NCI-H2227 (cell line): ENCODE measurements around the gene SMC1B.

Experiments used
- DNase-seq: peaks from one replicate; lab custom pipeline; 2025; ENCODE audit not compliant: unreplicated experiment; lab: John Stamatoyannopoulos, UW

Gene SMC1B

DNA sequence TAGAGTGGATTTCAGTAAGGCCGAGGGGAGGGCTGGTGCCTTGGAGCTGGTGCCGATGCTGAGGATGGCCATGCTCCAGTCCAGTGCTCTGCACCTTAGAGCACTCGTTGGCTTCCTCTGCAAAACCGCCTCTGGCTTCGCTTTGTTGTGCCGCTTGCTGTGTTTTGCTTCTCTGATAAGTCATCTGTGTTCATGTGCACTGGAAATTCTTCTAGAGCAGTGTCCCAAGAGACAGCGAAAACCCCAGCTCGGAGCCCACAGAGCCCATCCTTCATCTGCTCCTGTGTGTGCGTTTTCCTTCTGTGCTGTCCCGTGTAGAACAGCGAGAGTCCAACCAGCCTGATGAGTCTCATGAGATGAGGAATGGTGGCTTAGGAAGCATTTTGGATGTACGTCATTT lies 91.6 kb downstream of the SMC1B start:
- no peak for DNase-seq

DNA sequence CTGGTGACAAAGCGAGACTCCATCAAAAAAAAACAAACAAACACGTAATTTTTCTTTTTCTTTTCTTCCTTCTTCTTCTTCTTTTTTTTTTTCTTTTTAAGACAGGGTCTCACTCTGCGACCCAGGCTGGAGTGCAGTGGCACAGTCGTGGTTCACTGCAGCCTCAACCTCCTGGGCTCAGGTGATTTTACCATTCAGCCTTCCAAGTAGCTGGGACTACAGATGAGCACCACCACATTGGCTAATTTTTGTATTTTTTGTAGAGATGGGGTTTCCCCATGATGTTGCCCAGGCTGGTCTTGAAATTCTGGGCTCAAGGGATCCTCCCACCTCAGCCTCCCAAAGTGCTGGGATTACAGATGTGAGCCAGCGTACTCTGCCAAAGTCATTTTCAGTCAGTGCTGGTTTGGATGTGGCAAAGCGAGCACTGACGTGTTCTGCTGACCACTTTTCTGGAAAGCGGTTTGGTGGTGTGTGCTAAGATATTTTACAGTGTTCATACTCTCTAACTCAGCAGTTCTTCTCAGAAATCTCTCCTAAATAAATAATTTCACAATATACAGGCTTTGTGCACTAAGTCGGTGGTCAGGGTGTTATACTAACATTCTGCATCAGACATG lies 92.9 kb downstream of the SMC1B start:
- no peak for DNase-seq

DNA sequence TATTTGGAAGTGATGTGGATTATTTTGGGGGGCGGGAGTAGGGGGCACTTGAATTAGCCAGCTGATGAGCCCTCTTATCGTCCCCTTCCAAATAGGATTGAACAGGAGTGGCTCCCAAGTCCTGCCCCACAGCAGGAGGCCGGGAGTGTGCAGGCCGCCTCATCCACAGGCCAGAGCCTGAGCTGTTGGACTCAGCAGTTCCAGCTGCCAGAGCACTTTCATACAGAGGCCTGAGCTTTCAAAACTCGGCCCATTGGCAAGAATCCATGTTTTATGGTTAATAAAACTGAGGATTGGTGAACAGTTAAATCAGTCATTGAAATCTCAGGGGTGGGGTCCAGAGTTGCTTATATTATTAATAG lies 94.1 kb downstream of the SMC1B start:
- DNase-seq, result no peak

DNA sequence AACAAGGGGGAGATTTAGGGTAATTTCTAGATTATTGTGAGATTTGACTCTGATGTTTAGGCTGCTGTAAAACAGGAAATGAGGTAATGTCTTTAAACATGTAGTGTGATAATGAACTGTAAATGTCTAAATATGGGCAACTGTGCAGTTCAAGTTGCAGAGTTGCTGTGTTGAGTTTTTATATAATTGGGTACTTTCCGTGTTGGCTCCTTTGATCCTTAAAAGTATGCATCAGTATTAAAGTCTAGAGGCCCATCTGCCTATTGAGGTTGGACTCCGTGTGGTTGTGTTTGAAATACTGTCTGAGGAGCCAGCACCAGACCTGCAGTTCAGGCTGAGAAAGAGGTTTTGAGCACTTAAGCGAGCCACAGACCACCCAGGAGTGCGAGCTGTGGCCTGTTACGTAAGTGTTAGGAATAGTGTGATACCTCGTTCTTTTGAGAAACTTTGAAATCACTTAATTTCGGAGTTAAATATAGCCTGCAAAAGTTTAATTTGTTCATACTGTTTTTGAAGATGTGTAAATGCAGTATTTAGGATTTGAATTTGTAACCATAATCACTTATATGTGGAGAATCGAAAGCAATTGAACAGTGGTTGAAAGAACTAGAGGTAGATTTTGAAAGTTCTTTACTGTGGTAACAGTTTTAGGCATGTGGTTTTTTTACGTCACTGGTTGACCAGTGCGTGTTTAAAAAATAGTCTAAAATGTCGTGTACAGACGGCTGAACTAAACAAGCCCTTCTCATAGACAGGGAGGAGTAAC lies 94.7 kb downstream of the SMC1B start:
- no peak for DNase-seq

DNA sequence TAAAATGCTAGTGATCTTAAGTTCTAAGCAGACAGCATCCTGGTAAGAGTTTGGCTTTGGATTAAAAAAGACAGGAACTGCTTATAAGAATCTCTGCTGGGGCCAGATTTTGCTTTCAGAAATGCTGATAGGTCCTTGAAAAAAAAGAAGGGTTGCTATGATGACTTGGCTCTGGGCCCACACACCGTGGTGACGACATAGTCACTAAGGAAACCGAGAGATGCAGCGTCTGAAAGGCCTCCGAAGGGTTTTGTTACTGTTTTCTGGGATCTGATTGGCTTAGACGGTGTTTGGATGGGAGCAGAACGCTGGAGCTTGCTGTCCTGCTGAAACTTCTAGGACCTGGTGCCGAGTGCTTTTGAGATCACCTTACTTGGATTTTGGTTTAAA lies 95.2 kb downstream of the SMC1B start:
- peak; percentile 76 for DNase-seq

DNA sequence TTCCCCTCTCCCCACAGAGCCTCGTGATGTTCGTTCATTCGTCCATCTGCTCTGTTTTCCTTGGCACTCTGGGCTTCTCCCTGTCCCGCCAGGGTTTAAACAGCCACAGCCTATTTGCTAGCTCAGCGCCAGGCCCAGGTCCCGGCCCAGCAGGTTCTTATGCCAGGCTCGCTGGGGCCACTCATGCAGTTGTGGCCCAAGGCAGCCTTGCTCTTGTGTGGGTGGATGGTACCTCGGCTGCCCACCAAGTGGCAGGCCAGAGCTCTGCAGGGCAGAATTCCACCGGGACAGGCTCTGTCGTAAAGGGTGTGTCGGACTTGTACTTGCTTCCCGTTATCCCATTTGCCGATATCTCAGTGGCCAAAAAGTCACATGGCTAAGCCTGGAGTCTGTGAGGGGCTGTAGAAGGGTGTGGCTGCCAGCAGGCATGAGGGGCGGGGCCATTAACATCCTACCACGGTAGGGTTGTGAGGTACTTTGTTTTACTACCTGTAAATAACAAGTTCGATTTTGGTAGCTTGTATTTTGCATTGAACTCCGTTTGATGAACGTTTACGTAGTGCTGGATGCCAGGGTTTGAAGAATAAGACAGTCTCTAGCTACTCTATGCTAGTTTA lies 95.7 kb downstream of the SMC1B start:
- DNase-seq, result peak; percentile 20

DNA sequence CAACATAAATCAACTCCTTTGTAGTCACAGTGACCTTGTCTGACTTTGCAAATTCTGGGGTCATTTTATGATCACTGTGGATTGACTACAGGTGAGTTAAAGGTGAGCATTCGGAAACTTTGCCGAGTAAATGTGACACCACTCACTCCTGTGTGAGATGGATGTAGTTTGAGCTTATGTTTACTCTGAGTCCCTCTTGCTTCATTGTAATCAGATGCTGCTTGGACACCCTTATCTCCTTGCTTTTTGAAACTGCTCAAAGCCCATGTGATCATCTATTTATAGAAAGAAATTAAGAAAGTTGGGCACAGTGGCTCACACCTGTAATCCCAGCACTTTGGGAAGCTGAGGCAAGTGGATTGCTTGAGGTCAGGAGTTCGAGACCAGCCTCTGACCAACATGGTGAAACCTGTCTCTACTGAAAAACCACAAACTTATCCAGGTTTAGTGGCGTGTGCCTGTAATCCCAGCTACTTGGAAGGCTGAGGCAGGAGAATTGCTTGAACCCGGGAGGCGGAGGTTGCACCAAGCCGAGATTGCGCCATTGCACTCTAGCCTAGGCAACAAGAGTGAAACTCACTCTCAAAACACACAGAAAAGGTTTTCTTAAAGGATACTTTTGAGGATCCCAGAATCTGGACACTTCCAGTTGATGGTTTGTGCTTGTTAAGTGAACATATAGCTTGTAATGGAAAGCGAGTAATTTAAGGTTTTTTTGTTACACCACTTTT lies 96.4 kb downstream of the SMC1B start:
- DNase-seq, result no peak

DNA sequence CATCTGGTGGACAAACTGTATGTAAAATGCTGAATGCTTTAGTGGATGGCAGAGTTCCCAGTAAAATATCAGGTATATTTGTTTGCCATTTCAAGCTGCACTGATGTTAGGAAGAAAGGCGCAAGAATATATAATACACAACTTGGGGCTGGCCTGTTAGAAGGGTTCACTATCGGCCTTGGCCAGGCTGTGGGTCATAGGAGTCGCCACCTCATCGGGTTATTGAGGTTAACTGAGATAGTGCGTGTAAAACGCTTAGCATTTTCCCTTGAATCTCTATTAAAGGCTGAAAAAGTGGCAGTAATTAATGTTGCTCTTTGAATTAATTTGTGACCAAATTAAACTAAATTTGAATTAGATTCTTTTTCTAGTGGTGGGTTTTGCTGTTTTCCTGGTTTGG lies 98.6 kb downstream of the SMC1B start:
- no peak for DNase-seq

DNA sequence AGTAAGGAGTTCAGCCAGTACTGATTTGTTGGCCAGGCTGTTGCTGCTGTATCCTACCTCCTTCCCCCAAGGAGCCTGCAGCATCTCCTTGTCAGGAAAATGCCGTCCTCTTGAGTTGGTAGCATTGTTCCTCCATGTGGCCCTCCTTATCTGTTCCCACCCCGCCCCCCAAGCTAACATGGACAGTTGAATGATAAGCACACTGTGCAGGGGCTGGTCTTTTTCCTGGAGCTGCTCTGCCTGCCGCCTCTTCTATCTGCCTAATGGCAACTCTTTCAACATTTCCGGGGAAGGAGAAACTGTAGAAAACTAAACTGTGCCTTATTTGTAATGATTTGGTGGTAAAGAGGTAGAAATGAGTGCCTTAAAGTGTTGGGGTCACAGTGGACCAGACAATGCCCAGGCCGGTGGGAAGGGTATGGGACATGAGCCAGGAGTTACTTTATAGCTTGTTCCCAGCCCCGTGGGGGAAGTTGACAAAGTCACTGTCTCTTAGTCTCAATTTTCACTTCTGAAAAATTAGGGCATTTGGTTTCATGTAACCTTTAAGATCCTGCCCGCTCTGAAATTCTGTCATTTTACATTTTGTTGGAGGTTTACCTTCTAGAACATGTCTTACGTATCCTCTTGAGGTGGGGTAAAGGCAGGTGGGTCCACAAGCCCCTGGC lies 99.2 kb downstream of the SMC1B start:
- DNase-seq, result no peak

DNA sequence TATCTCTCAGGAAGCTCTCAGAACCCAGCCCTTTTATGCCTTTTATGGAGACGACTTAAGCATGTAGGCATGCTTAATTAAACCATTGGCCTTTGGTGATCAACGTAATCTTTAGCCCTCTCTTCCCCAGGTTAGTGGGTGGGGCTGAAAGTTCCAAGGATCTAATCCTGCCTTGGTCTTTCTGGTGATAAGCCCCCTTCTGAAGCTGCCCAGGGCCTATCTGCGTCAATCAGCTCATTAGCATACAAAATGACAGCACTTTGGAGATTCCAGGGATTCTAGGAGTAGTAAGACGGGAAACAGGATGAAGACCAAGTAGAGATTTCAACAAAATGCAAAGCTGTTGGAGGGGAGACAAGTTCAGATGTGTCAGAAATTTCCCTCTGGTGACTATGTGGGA lies 100.5 kb downstream of the SMC1B start:
- DNase-seq, result no peak

DNA sequence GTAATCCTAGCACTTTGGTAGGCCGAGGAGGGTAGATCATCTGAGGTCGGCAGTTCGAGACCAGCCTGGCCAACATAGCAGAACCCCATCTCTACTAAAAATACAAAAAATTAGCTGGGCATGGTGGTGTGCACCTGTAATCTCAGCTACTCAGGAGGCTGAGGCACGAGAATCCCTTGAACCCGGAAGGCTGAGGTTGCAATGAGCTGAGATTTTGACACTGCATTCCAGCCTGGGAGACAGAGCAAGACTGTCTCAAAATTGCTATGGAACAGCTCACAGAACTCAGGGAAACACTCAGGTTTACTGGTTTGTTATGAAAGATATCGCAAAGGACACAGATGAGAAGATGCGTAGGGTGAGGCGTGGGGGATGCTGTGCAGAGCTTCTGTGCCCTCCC lies 101.0 kb downstream of the SMC1B start:
- no peak for DNase-seq

DNA sequence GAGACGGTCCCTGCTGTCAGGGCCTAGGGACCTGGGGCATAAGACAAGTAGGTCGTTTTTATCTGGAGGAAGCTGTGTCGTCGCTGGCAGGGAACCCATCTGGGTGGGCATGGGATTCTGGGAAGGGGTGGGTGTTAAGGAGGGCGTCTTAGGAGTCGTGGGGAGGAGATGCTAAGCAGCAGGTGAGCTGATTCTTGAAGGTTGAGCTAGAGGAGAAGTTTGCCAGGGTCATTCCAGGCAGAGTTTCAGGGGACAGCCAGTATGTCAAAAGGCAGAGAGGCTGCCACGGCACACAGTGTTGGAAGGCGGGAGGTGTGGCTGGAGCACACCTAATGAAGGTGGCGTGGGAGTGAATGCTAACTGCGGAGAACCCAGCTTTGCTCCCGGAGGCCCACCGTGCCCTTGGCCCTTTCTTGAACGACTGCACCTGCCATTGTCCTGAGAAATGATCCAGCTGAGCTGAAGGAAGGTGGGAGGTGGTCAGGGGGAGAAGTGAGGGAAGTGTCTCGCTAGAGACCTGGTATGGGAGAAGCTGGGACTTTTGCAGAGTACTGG lies 102.3 kb downstream of the SMC1B start:
- DNase-seq, result no peak

DNA sequence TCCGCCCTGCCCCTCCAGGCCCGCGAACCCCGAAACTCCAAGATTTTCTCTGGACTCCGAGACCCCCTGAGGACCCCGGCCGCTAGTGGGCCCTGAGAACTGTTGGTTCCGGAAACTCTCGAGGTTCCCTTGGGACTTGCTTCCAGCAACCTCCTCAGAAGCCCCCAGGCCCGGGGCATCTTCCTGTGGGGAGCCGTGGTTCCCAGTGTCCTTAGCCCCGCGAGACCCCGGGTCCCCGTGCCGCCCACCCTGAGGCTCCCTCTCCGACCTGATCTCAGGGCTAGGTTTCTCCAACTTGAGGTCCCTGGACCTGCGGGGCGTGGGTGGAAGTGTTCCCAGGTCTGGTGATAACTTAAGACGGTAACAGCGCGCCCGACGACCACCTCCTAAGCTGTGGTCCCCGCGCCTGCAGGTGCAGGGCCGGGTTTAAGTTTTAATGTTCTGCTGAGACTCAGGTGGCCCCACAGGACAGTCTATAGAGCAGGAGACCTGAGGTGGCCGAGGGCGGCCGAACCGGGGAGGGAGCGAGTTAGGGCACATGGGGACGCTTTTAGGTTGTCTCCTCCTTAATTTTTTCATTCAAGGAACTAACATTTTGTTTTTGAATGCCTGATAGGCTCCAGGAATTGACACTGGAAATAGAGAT lies 102.9 kb downstream of the SMC1B start:
- no peak for DNase-seq

DNA sequence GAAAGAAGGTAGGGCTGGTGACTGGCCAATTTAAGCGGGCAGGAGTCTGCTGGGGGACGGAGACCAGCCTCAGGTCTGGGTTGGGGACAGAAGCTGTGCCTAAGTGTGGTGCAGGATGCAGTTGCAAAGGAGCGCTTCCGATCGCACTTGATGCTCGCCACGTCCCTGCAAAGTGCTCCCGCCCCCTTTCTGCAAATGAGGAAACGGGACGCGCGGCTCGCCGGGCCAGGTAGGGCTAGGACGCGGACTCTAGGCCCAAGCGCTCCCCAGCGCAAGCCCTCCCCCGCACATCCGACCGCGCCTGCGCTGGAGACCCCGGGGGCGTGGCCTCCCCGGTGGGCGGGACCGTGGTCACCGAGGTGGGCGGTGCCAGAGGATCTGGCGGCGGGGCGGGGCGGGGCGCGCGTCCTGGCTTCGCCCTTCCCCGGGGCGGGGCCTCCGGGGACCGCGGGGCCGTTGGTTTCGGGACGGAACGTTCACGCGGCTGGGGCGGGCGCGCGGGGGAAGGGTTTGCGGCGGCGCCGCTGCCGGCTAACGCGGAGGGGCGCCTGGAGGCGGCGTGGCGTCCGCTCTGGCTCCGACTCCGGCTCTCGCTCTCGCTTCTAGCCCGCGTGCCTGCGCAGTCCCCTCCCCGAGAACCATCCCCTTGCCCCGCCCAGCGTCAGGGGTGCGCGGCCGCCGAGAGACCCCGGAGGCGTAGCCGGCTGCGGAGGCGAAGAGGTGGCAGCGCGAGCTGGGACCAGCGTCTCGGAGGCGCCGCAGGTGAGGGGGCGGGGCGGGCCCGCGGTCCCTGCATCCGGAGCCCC lies 103.8 kb downstream of the SMC1B start, which contains the start of gene FAM118A:
FAM118A (plus strand) TSS at position 513 of the 806 bp plus-strand sequence. CDS start 12,446 bp downstream, outside the sequence.
- DNase-seq, result peak; percentile 93

DNA sequence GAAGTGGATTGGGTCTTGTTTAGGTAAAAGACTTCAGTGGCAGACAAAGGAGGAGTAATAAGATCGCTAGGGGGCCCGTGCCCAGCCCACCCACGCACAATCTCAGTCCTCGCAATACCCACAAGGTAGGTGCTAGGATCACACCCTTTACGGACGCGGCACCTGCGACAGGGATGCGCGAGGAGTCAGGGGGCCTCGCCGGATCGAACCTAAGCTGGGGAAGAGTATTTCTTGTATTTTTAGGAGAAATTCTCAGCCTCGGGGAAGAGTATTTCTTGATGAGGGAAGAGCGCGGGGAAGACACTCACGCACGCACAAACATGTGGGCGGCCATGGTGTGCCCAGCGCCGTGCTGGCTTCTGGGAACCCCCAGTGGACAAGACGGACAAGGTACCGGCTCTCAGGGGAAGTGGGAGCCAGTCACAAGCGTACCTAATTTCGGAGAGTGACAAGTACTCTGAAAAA lies 104.4 kb downstream of the SMC1B start:
- DNase-seq, result no peak

DNA sequence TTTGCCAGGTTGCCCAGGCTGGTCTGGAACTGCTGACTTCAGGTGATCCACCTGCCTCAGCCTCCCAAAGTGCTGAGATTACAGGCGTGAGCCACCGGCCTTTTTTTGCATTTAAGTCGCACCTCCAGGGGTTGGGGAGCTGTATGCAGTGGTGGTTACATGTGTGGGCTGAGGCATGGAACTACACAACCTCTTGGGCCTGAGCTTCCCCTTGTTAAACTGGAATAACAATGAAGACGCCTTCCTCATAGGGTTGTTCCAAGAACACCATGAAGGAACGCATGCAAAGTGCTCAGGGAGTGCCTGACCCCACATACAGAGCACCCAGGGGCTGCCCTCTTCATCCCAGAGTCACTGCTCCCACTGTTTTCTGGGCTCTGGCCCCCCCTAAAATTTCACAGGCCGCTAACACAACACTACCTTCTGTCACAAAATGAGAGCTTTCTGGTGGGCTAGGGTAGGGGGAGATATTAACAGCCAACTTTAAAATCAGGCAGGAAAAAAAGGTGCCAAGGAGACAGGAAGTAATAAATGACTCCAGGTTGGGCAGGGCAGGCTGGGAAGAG lies 104.9 kb downstream of the SMC1B start:
- DNase-seq, result no peak

DNA sequence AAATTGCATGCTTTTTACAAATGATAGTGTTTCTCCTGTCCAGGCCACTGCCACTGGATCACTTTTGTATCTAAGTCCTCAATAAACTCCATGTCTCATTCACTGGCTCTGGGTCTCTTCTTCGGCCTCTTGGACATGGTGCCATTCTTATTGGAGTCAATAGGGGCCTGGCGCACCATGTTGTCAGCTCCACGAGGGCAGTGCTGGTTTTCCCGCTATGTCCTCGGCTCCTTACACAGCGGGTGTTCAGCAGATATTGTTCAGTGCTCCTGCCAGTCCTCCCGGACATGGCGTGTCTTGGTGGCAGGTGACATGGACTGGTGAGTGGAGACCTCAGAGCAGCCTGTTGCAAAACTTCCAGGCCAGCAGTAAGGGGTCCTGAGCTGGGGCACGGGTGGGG lies 107.3 kb downstream of the SMC1B start:
- no peak for DNase-seq

DNA sequence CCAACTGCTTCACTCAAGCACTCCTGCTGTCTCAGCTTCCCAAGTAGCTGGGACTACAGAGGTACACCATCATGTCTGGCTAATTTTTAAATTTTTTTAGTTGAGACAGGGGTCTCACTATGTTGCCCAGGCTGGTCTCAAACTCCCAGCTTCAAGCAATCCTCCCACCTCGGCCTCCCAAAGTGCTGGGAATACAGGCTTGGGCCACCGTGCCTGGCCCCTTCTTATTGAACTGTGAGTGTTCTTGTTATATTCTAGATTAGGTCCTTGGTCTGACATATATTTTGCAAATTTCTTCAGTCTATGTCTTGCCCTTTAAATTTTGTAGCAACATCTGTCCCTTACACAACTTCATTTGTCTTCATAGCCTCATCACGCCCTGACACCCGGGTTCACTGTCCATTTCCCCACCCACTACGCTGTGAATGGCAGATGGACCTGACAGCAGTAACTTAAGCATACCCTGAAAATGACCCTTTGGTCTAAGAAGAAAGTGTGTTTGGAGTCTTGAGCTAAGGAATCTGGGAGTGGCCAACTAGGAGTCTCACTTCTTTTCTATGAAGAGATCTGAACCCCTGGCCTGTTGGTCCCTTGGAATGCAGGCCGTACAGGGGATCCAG lies 107.8 kb downstream of the SMC1B start:
- no peak for DNase-seq

DNA sequence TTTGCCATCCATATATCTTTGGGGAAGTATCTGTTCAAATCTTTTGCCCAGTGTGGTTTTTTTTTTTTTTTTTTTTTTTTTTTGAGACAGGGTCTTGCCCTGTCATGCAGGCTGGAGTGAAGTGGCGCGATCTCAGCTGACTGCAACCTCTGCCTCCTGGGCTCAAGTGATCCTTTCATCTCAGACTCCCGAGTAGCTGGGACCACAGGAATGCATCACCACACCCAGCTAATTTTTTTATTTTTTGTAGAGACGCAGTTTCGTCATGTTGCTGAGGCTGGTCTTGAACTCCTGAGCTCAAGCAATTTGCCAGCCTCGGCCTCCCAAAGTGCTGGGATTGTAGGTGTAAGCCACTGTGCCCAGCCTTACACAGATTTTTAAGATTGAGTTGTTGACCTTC lies 108.4 kb downstream of the SMC1B start:
- DNase-seq, result no peak
